GM19468 (cell line): Measurements from ENCODE around the gene MS4A18.

Source experiments
- ATAC-seq: cut with Tn5 transposase; IDR thresholded peaks from one replicate; pipeline ENCODE4 v1.9.1; 2021; ENCODE audit warnings: mild to moderate bottlenecking, moderate library complexity, moderate number of reproducible peaks; ENCODE audit not compliant: unreplicated experiment; ENCODE audit errors: extremely low read depth

MS4A18 gene

GRCh38 chr11:60783141-60783484, 58.6 kb downstream of the MS4A18 start:
- ATAC-seq: no peak

DNA sequence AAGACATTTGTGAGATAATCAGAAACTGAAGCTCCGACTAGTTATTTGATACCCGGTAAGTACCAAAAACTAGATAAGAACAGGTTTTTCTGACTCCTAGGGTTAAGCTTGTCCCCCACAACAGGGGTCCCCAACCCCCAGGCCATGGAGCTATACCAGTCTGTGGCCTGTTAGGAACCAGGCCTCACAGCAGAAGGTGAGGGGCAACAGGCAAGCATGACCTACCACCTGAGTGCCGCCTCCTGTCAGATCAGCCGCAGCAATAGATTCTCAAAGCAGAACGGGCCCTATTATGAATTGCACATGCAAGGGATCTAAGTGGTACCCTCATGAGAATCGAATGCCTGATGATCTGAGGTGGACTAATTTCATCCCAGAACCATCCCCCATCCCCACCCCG, 59.4 kb downstream of the MS4A18 start:
- no peak for ATAC-seq

DNA sequence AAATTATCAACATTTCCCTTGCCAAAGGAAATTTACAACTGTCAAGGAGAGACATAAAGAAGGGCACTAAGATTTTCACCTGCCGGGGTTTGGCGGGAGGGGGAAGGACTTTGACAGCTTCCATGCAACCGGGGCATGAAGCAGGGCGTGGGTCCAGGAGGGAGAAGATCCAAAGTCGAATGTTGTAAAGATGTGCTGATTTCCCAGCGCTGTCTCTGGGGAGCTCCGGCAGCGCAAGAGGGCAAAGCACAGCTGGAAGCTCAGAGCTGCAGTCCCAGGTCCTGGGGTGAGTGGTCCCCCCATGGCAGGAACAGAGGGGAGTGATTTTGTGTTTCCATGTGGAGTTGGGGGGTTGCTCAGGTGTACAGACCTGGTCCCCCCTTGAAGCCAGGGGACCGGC, 60.6 kb downstream of the MS4A18 start, which contains the start of gene MS4A10:
MS4A10 (plus strand) TSS at position 198 of the 400 bp plus-strand sequence. CDS start 5,003 bp downstream, outside the sequence.
- ATAC-seq: no peak

DNA sequence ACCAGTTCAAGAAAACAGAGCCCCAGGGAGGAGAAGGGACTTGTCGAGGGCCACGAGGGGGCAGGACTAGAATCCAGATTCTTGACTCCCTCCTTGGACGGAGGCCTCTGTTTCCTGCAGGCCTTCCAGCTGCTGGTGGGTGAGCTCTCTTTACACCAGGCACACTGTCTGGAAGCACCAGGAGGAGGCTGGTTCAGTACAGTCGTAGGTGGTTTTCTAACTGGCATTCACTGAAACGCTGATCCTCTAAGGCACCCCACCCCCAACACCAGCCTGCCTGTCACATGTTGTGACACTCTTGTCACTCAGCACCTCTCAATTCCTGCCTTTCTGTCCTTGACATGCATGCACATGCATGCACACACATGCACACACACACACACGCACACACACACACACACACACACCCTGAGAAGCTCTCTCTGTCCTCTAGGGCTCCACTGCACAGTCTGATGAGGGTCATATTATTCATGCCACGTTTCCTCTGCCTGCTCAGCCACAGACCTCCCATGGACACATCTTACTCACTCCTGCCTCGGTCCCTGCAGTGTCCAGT, 61.4 kb downstream of the MS4A18 start:
- no peak for ATAC-seq

- no peak for ATAC-seq
Measured at GRCh38 chr11:60786811-60787567, 62.5 kb downstream of the MS4A18 start.

DNA sequence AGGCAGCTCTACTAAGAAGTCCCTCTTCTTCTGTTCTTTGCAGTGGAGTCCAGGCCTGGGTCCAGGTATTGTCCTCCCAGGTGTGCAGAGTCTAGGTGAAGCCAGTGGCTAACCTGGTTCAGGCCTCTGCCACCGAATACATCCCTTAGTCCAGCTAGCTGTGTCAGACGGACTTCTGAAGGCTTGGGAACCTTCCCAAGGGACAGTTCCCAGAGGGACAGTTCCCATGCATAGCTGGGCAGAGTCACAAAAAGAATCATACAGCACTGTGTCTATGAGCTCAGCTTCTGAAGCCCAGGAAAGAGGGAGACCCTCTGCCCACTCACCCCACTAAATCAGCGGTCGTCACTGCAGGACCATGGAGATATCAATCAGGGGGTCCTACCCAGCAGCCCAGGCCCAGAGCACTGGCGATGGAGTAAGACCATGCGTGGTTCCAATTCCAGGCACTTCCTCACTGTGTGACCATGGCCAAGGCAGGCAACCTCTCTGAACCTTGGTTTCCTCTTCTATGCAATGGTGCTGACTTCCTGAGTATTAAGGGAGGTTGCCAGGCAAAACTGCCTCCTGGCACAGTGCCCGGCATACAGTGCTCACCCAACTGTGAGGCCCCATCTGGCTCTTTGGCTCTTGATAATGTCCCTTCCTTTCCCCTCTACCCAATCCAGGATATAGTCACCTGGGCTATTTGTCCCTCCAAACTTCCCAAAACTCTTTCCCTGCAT, 64.0 kb downstream of the MS4A18 start:
- ATAC-seq: no peak

- ATAC-seq: no peak
Measured at GRCh38 chr11:60790726-60791125, 66.2 kb downstream of the MS4A18 start.

DNA sequence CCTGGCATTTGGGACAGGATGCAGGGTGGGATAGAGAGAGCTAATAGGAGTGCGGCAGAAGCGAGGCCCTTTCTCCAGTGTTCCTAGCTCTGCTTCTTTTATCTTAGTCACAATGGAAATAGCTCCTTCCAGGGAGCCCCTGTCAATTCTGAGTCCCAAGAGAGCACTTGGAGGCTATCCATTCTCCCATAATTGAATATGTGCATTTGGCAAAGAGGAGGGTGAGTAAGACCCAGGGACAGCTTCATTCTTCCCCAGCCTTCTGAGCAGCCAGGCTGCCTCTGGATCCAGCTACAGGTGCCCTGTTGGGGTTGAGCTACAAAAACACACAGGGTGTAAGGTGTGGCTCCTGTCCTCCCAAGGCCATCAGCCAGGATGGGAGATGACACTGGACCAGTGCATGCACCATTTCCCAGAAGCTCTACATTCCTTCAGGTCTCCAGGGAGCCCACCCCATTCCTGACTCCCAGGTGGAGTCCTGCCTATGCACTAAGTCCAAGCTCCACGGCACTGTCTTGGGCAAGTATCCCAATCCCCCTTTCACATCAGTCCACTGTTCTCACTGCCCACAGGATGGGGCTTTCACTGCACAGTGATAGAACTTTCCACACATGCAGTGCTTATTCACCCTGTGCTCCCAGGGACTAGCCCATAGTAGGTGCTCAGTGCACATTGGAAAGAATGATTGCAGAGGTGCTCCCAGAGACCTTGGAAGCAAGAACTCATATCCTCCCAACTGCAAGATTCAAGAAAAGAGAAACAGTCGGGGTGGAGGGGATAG, 66.8 kb downstream of the MS4A18 start:
- no peak for ATAC-seq

DNA sequence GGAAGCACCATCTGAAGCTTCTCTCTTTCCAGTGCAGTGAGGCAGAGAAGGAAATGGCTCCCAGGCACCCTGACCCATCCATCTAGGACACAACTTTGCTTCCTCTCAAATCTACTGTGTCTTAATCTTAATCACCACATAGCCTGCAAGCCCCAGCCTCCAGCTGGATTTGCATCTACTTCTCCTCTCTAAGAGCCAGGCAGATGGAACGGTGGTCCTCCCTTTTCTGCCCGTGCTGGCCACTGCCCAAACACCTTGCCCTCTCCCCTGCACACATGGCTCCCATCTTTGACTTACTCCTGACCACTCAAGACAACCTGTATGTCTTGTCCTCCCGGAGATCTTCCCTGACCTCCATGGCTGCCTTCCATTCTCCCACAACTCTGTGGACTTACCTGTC, 68.0 kb downstream of the MS4A18 start:
- ATAC-seq: no peak
